Measurements from ENCODE around the gene TRIP13.

GRCh38 chr5:960551-960950 lies 67.9 kb downstream of the TRIP13 start:
- peak; percentile 58 for TF ChIP-seq POLR2A (IDR thresholded peaks at IDR 0.05)
- TF ChIP-seq CTCF (IDR thresholded peaks at IDR 0.05): no peak

Measured in right lobe of liver (tissue), 4 donors.